GM21528 (cell line): ENCODE data around the gene BRS3.
A peak's percentile ranks its signal among the peaks of the same experiment; 100 is the strongest.

Experiments used
- ATAC-seq: cut with Tn5 transposase; IDR thresholded peaks from one replicate; pipeline ENCODE4 v1.9.1; 2021; ENCODE audit warnings: mild to moderate bottlenecking, moderate library complexity; ENCODE audit not compliant: unreplicated experiment, low FRiP score

The BRS3 gene

GRCh38 chrX:136493011-136493410 is 5.3 kb downstream of the BRS3 start:
- no peak for ATAC-seq

- ATAC-seq = no peak
These were observed 7.3 kb downstream of the BRS3 start for GRCh38 chrX:136495043-136495442.

GRCh38 chrX:136496186-136496763 is 8.5 kb downstream of the BRS3 start:
- no peak for ATAC-seq

- ATAC-seq = peak; percentile 82
These were observed 9.2 kb downstream of the BRS3 start for GRCh38 chrX:136496764-136497555.

GRCh38 chrX:136497556-136498052 is 9.9 kb downstream of the BRS3 start, which contains the start of gene HTATSF1:
TSS of gene HTATSF1 (plus strand) at chrX:136497592. CDS start at chrX:136497685, 93 bp downstream.
- ATAC-seq = peak; percentile 43

GRCh38 chrX:136519069-136519468 is 31.3 kb downstream of the BRS3 start:
- no peak for ATAC-seq

- ATAC-seq = no peak
These were observed 36.0 kb downstream of the BRS3 start for GRCh38 chrX:136523770-136524169.

GRCh38 chrX:136525738-136526606 is 38.2 kb downstream of the BRS3 start:
- no peak for ATAC-seq

- no peak for ATAC-seq
These were observed 41.0 kb downstream of the BRS3 start for GRCh38 chrX:136528645-136529315.

- ATAC-seq = no peak
These were observed 42.0 kb downstream of the BRS3 start for GRCh38 chrX:136529795-136530194.

- no peak for ATAC-seq
These were observed 44.2 kb downstream of the BRS3 start, which contains the start of gene VGLL1 for GRCh38 chrX:136531951-136532350. TSS of gene VGLL1 (plus strand) at chrX:136532215. CDS start at chrX:136536021, 3,806 bp downstream.

GRCh38 chrX:136534131-136534530 is 46.4 kb downstream of the BRS3 start:
- no peak for ATAC-seq

GRCh38 chrX:136538811-136539210 is 51.1 kb downstream of the BRS3 start:
- ATAC-seq = no peak

GRCh38 chrX:136540226-136540625 is 52.5 kb downstream of the BRS3 start:
- ATAC-seq = no peak

- ATAC-seq = no peak
These were observed 53.5 kb downstream of the BRS3 start for GRCh38 chrX:136541294-136541693.

GRCh38 chrX:136542281-136542680 is 54.5 kb downstream of the BRS3 start:
- no peak for ATAC-seq
